A549 (cell line): Measurements from ENCODE around the gene KDM6B. TPM values are rescaled to one million over a fixed set of nuclear protein-coding genes. Genes with fewer than 3 reads are reported as not detected.

ENCODE experiments used
- ATOH8 ChIP-seq: fragments of 250-450 bp; sonication (Bioruptor Pico); IDR thresholded peaks from 2 replicates; pipeline ENCODE4 v1.5.0; 2020; ENCODE audit warnings: low read depth, mild to moderate bottlenecking, moderate library complexity
- BCL3 ChIP-seq: fragments of >200 bp; sonication (Bioruptor Twin); formaldehyde crosslinking; IDR thresholded peaks from 3 replicates; pipeline ENCODE4 v1.6.1; 2016
- BHLHE40 ChIP-seq: IDR thresholded peaks from 2 replicates; pipeline ENCODE4 v1.6.1; 2012; ENCODE audit warnings: low read depth, low read length, inconsistent platforms
- CBX2 ChIP-seq: fragments of 200-600 bp; sonication (generic); IDR thresholded peaks from 2 replicates; pipeline ENCODE4 v1.6.1; 2016; ENCODE audit warnings: low read depth, mild to moderate bottlenecking, borderline replicate concordance
- CEBPB ChIP-seq, 2 experiments: fragments of >200 bp in 1 of 2; sonication (Bioruptor Twin) in 1 of 2; formaldehyde crosslinking in 1 of 2; IDR thresholded peaks; 2 replicates each; pipeline ENCODE4 v1.6.1; 2012 to 2016
- CHD4 ChIP-seq: fragments of 200-600 bp; sonication (generic); IDR thresholded peaks from 2 replicates; pipeline ENCODE4 v1.6.1; 2016; ENCODE audit warnings: antibody characterized with exemption, mild to moderate bottlenecking, borderline replicate concordance
- EHF ChIP-seq: fragments of 250-450 bp; sonication (Bioruptor Pico); IDR thresholded peaks from 2 replicates; pipeline ENCODE4 v1.5.0; 2020; ENCODE audit warnings: mild to moderate bottlenecking
- EHMT2 ChIP-seq: fragments of 200-600 bp; sonication (generic); IDR thresholded peaks from 2 replicates; pipeline ENCODE4 v1.6.1; 2016; ENCODE audit warnings: antibody characterized with exemption, low read depth, mild to moderate bottlenecking, moderate library complexity
- ELK1 ChIP-seq: fragments of 150-350 bp; IDR thresholded peaks from 2 replicates; pipeline ENCODE4 v1.6.1; 2014; ENCODE audit warnings: low read depth, mild to moderate bottlenecking, low read length
- EP300 ChIP-seq, 2 experiments: fragments of >200 bp; sonication (Bioruptor Twin); formaldehyde crosslinking; IDR thresholded peaks; 2 replicates in 1 of 2; 3 replicates in 1 of 2; pipeline ENCODE4 v1.6.1; 2016 to 2017
- ESRRA ChIP-seq: fragments of 150-350 bp; IDR thresholded peaks from 2 replicates; pipeline ENCODE4 v1.6.1; 2014; ENCODE audit warnings: mild to moderate bottlenecking, low read length, borderline replicate concordance
- FOSB ChIP-seq: fragments of 250-450 bp; sonication (Bioruptor Pico); IDR thresholded peaks from 2 replicates; pipeline ENCODE4 v1.5.0; 2020; ENCODE audit warnings: mild to moderate bottlenecking, moderate library complexity
- FOSL2 ChIP-seq, 2 experiments: fragments of 450-650 bp in 1 of 2; fragments of >200 bp in 1 of 2; sonication (Bioruptor Twin) in 1 of 2; formaldehyde crosslinking; IDR thresholded peaks; 2 replicates each; pipeline versions ENCODE4 v1.5.0 to v1.6.1; 2016 to 2020; ENCODE audit warnings: mild to moderate bottlenecking in 1 of 2, moderate library complexity in 1 of 2
- FOXS1 ChIP-seq: fragments of 250-450 bp; sonication (Bioruptor Pico); IDR thresholded peaks from 2 replicates; pipeline ENCODE4 v1.5.0; 2020; ENCODE audit warnings: mild to moderate bottlenecking, moderate library complexity
- HDAC2 ChIP-seq: fragments of 200-600 bp; sonication (generic); IDR thresholded peaks from 2 replicates; pipeline ENCODE4 v1.6.1; 2016
- HEYL ChIP-seq: fragments of 250-450 bp; sonication (Bioruptor Pico); IDR thresholded peaks from 2 replicates; pipeline ENCODE4 v1.8.0; 2021; ENCODE audit warnings: mild to moderate bottlenecking, moderate library complexity
- HMGXB4 ChIP-seq: fragments of 250-450 bp; sonication (Bioruptor Pico); IDR thresholded peaks from 2 replicates; pipeline ENCODE4 v1.5.0; 2021; ENCODE audit warnings: mild to moderate bottlenecking, moderate library complexity, borderline replicate concordance
- HOXA7 ChIP-seq: fragments of 250-450 bp; sonication (Bioruptor Pico); IDR thresholded peaks from 2 replicates; pipeline ENCODE4 v1.5.0; 2020; ENCODE audit warnings: mild to moderate bottlenecking, moderate library complexity
- JUN ChIP-seq, 2 experiments: fragments of >200 bp; sonication (Bioruptor Twin); formaldehyde crosslinking; IDR thresholded peaks; 2 replicates in 1 of 2; 3 replicates in 1 of 2; pipeline ENCODE4 v1.6.1; 2016 to 2017
- JUNB ChIP-seq: fragments of >200 bp; sonication (Bioruptor Twin); formaldehyde crosslinking; IDR thresholded peaks from 2 replicates; pipeline ENCODE4 v1.6.1; 2016
- KDM1A ChIP-seq: fragments of 200-600 bp; sonication (generic); IDR thresholded peaks from 2 replicates; pipeline ENCODE4 v1.6.1; 2016; ENCODE audit warnings: low read depth, mild to moderate bottlenecking
- MAFK ChIP-seq: fragments of 450-650 bp; IDR thresholded peaks from 2 replicates; pipeline ENCODE4 v1.6.1; 2014; ENCODE audit not compliant: partially characterized antibody
- MAX ChIP-seq: IDR thresholded peaks from 2 replicates; pipeline ENCODE4 v1.6.1; 2012
- MYC ChIP-seq: IDR thresholded peaks from 2 replicates; pipeline ENCODE4 v1.6.1; 2012; ENCODE audit warnings: mild to moderate bottlenecking, inconsistent platforms, low read length, improper control_type of control experiment, borderline replicate concordance
- NFE2L2 ChIP-seq: fragments of 150-350 bp; conservative IDR thresholded peaks from 2 replicates; pipeline ENCODE4 v1.6.1; 2014; ENCODE audit warnings: low read length
- NPAS2 ChIP-seq: fragments of 250-450 bp; sonication (Bioruptor Pico); IDR thresholded peaks from 2 replicates; pipeline ENCODE4 v1.8.0; 2022; ENCODE audit warnings: mild to moderate bottlenecking, moderate library complexity, borderline replicate concordance
- PHF8 ChIP-seq: fragments of 200-600 bp; sonication (generic); IDR thresholded peaks from 2 replicates; pipeline ENCODE4 v1.6.1; 2016; ENCODE audit warnings: low read depth, mild to moderate bottlenecking, antibody characterized with exemption, moderate library complexity, borderline replicate concordance
- POLR2A ChIP-seq: IDR thresholded peaks from 2 replicates; pipeline ENCODE4 v1.6.1; 2012; ENCODE audit warnings: mild to moderate bottlenecking, low read length
- POLR2AphosphoS2 ChIP-seq: conservative IDR thresholded peaks from 2 replicates; pipeline ENCODE4 v1.6.1; 2012; ENCODE audit warnings: low read length, improper control_type of control experiment, inconsistent platforms
- RAD21 ChIP-seq, 2 experiments: fragments of >200 bp in 1 of 2; sonication (Bioruptor Twin) in 1 of 2; formaldehyde crosslinking in 1 of 2; IDR thresholded peaks in 1 of 2; conservative IDR thresholded peaks in 1 of 2; 2 replicates in 1 of 2; 3 replicates in 1 of 2; pipeline ENCODE4 v1.6.1; 2012 to 2018; ENCODE audit warnings: inconsistent platforms in 1 of 2
- RCOR1 ChIP-seq: fragments of 150-350 bp; IDR thresholded peaks from 2 replicates; pipeline ENCODE4 v1.6.1; 2014; ENCODE audit warnings: antibody characterized with exemption, low read length, low read depth
- SMC3 ChIP-seq: fragments of >200 bp; sonication (Bioruptor Twin); formaldehyde crosslinking; IDR thresholded peaks from 3 replicates; pipeline ENCODE4 v1.6.1; 2018; ENCODE audit warnings: inconsistent platforms
- TFCP2L1 ChIP-seq: fragments of 250-450 bp; sonication (Bioruptor Pico); IDR thresholded peaks from 2 replicates; pipeline ENCODE4 v1.5.0; 2021; ENCODE audit warnings: mild to moderate bottlenecking
- USF2 ChIP-seq: fragments of 450-650 bp; IDR thresholded peaks from 2 replicates; pipeline ENCODE4 v1.6.1; 2014; ENCODE audit warnings: antibody characterized with exemption
- ZC3H11A ChIP-seq: fragments of 450-650 bp; IDR thresholded peaks from 2 replicates; pipeline ENCODE4 v1.6.1; 2014; ENCODE audit warnings: antibody characterized with exemption, mild to moderate bottlenecking
- ZFP36 ChIP-seq: fragments of 450-650 bp; IDR thresholded peaks from 2 replicates; pipeline ENCODE4 v1.6.1; 2014; ENCODE audit warnings: borderline replicate concordance; ENCODE audit not compliant: partially characterized antibody
- ZNF302 ChIP-seq: fragments of 250-450 bp; sonication (Bioruptor Pico); IDR thresholded peaks from 2 replicates; pipeline ENCODE4 v1.9.0; 2021; ENCODE audit warnings: inconsistent platforms, mild to moderate bottlenecking, moderate library complexity
- ZSCAN20 ChIP-seq: fragments of 250-450 bp; sonication (Bioruptor Pico); IDR thresholded peaks from 2 replicates; pipeline ENCODE4 v1.8.0; 2022; ENCODE audit warnings: mild to moderate bottlenecking, moderate library complexity
- polyA plus RNA-seq, 4 experiments: library from polyadenylated mRNA; depleted of rRNA in 3 of 4; stranded (reverse); fragments of >200 nt; fragmentation: RNase III in 1 of 4; extraction: RNeasy Plus Mini Kit Qiagen cat#74134 plus additional on column Dnase treatment in 1 of 4; gene quantifications; 2 replicates in 3 of 4; 3 replicates in 1 of 4; pipeline ENCODE4 v1.2.3, GENCODE V29; 2011 to 2017

The KDM6B gene
- polyA plus RNA-seq, 2 of the 4 experiments (the other 2 are of a cell fraction) = 1.3 to 8.8 TPM

- TF ChIP-seq FOSL2 (IDR thresholded peaks at IDR 0.05) = no peak; the same call in 1 of the 2 replicates
- TF ChIP-seq FOSL2 (CRISPR knock-in tag; IDR thresholded peaks at IDR 0.05) = peak; percentile 85
- TF ChIP-seq HMGXB4 = no peak
- TF ChIP-seq TFCP2L1 = peak; percentile 30; the same call in 1 of the 2 replicates
- no peak for TF ChIP-seq SMC3
- TF ChIP-seq ZC3H11A = no peak
- TF ChIP-seq CHD4 = no peak
- TF ChIP-seq ELK1 = no peak
- no peak for TF ChIP-seq NFE2L2
- peak in 1 of 2 experiments; percentile 70; a peak in 1 of 5 replicates for TF ChIP-seq EP300 (IDR thresholded peaks at IDR 0.05)
- TF ChIP-seq HDAC2 = no peak
- peak; percentile 46 to 84; a peak in 4 of 5 replicates for TF ChIP-seq JUN (IDR thresholded peaks at IDR 0.05)
- TF ChIP-seq CEBPB (IDR thresholded peaks at IDR 0.05) = peak in 1 of 2 experiments; percentile 68; a peak in 1 of 4 replicates
- no peak for TF ChIP-seq HOXA7
- no peak for TF ChIP-seq POLR2AphosphoS2
- no peak for TF ChIP-seq FOSB (CRISPR knock-in tag)
- TF ChIP-seq ESRRA = peak; percentile 62; the same call in 1 of the 2 replicates
- peak; percentile 88 for TF ChIP-seq USF2
- TF ChIP-seq POLR2A = no peak
- no peak for TF ChIP-seq EHMT2
- TF ChIP-seq EHF (CRISPR knock-in tag) = no peak
- no peak for TF ChIP-seq KDM1A
- peak; percentile 91 for TF ChIP-seq MYC
- TF ChIP-seq BCL3 = no peak
- TF ChIP-seq ZFP36 = no peak
- TF ChIP-seq BHLHE40 = peak; percentile 100
- TF ChIP-seq MAFK = no peak
- no peak for TF ChIP-seq ZNF302 (CRISPR knock-in tag)
- TF ChIP-seq FOXS1 (CRISPR knock-in tag) = no peak
- TF ChIP-seq PHF8 = no peak
- TF ChIP-seq NPAS2 = peak; percentile 66; the same call in 1 of the 2 replicates
- TF ChIP-seq RAD21 (conservative IDR thresholded peaks at IDR 0.05 in 1 of 2, IDR thresholded peaks at IDR 0.05 in 1 of 2) = 0 out of 5 replicates have a peak, but pooled peaks of 1 of the 2 experiments have one; percentile 21
- peak; percentile 96 for TF ChIP-seq MAX
- no peak for TF ChIP-seq RCOR1
- no peak for TF ChIP-seq ATOH8 (CRISPR knock-in tag)
- no peak for TF ChIP-seq HEYL
- TF ChIP-seq CBX2 = no peak
- TF ChIP-seq JUNB = peak; percentile 34; the same call in 1 of the 2 replicates
- no peak for TF ChIP-seq ZSCAN20 (CRISPR knock-in tag)
Observed at GRCh38 chr17:7836596-7837407, 2.8 kb downstream of the KDM6B start (continued).
